T-helper 9 cell (primary cell): ENCODE results near the gene NKX2-2.

Experiments used
- DNase-seq: peaks from one replicate; pipeline ENCODE4 v3.0.0-alpha.2; 2020

Gene NKX2-2

DNA sequence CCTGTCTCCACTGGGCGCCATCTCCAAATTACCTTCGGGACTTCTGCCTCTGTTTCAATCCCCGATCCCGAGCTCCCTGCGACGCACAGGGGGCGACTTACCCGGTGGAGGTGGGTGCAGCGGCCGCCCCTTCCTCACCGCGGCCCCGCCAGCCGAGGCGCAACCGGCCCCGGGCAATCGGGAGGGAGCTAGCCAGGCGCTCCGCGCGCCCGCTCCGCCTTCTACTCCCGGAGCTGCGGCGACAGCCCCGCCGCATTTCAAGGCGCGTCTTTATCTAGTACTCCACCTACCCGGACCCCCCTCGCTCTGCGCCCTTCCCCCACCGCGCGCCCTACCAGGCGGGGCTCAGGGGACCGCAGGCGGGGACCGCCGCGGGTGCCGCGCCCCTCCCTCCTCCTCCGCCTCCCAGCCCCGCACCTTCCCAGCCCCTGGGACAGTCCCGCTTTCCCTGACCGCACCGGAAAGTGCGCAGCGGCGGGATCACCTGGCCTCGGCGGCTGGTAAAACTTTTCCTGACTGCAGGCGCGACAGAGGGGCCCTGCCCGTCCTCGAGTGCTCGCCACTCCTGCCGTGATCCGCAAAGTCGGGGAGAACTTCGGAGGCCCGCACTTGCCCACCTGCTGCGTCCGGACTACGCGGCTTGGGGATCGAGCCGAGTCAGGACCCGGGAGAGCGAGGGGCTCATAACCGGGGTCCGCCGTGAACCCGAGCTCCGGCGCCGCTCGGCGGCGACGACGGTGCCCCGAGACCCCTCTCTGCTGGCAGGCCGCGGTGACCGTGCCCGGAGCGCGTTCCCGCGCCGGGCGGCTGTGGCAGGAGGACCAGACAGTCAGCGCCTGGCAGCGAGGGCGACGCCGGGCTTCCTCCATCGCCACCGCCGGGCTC, 8.0 kb upstream of the NKX2-2 start:
- DNase-seq: no peak

- no peak for DNase-seq
These were observed 7.1 kb upstream of the NKX2-2 start for GRCh38 chr20:21520702-21521595.

DNA sequence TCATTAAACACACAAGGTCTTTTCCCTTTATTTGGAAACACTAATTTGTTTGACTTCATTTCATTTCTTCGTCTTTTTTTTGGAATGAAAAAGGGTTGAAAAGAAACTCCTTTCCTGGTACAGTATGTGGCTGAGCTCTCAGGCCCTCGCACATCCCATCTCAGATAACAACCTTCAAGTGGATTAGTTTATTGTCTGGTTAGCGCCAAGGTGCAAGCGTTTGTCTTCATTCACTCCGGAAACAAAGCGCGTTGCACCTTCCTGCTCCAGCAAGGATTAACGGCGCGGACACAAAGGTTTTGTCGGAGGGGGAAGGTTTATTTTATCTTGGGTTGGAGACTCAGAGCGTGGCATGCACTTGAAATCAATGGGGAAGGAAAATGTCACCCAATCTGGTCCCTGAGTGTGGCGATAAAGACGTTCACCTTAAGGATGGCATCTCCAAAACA, 5.3 kb upstream of the NKX2-2 start:
- DNase-seq: no peak

GRCh38 chr20:21518292-21518991, 4.6 kb upstream of the NKX2-2 start:
- DNase-seq: no peak

DNA sequence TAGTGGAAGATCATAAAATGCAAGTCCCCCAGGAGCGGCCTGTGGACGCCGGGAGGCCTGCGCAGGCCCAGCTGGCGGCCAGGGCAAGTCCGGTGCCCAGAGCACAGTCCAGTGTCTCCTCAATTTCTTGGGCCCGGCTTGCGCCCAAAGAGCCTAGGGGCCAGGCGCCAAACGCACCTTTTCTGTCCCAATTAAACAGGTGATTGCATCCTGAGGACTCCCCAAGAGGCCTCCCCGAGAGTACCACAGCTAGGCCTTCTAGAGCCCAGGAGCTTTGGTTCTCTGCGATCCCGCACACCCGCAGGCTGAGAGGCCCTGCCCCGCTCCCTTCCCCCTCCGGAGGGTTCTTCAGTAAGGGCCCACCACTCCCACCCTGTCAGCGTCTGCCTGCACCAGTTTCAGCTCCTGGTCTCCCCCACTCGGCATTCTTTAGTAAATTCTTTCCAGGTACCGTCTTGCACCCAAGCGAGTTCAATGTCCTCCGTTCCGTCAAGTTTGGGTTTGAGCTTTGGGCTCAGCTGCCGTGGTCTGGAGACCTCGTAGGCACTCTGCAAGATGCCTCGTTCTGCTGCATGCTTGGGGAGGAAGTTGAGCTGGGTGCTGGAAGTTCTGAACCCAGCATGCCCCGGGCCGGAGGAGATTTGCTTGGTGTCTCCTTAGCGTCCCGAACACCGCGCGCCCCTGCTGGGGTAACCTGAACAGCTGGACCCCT, 3.9 kb upstream of the NKX2-2 start:
- DNase-seq: no peak

DNA sequence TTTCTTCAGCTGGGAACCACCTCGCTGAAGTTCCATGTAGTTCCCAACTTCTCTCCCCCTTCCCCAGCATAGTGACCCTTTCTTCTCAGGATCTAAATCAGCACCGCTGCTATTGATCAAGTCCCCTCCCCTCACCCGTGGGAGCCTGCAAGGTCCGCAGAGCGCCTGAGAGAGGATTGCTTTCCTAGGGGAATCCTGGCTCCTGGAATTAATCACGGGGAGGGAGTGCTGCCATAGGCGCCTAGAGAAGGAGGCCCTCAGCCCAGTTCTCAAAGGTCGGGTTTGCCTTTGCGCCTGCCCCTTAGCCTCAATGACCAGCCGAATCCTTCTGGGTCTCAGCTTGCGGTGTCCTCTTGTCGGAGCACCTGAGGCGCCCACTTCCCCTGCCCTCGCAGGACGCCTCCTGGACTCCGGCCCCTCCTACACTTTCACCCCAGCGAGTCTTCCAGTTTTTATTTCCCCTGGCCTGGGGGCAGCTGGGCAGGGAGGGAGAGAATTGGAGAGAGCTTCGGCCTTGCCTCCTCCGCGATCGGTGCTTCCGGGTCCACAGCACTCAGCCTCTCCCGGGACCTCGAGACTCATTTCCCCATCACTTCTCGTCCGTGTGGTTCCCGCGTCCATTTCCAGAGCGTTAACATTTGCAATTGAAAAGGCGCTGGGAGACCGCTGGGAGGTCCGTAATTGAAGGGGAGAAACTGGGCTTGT, 3.1 kb upstream of the NKX2-2 start:
- DNase-seq: no peak

DNA sequence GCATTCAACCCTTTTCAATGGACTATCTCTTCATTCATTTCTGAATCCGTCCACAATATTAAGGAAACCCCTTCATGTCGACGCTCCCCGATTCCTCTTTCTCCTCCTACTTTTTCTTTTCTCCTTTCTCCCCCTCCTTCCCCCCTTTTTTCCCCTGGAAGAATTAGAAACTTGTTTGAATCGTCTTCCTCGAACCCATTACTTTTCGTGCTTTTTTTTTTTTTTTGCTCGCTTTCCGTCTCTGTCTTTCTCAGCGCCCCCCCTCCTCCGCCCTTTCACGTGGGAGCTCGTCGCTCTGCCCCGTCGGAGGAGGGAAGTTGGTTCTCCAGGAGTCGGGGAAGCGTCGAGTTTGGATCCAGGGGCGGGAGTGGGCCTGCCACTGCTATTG, 2.3 kb upstream of the NKX2-2 start:
- DNase-seq: no peak

- no peak for DNase-seq
These were observed 1.7 kb upstream of the NKX2-2 start for GRCh38 chr20:21515300-21516179.

- no peak for DNase-seq
These were observed 838 bp upstream of the NKX2-2 start for GRCh38 chr20:21514553-21515251.

DNA sequence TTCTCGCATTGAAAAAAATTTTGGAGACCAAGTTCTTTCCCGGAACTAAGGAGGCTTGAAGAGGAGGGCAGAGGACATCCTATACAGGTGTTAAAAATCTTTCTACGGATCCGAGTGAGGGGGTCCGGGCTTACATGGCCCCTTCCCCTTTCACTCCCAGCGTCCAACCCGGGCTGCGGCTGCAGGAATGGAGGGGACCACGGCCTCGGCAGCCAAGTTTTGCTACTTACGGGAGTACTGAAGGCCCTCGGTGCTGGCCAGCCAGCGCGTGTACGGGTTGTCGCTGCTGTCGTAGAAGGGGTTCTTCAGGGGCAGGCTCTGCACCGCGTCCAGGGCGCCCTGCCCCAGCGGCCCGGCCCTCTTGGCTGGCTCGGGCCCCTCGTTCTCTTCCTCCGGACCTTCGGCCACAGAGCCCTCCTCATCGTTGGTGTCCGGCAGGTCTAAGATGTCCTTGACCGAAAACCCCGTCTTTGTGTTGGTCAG, 642 bp downstream of the NKX2-2 start:
- DNase-seq: no peak

DNA sequence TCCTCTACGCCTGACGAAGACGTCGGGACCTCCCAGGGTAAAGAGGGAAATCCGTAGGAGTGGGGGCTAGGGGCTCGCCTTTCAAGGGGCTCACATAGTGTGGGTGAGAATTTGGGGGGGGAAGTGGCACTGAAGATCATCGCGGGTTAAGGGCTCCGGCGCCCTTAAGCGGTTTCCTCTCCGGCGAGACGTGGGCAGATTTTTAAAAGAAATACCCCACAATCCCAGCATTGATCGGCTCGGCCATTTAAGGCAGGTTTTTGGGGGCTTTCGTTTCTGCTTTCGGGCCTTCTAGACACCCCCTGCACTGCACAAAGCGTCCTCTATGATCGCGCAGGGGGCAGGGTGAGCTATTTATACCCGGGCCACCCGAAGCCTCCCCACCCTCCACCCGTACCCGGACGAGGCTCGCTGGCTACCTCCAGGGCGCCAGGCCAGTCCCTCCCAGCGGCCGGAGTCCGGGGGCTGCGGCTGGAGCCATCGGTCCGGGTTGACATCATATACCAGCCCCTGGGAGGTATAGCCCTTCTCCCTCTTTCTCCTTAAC, 1.2 kb downstream of the NKX2-2 start:
- no peak for DNase-seq

DNA sequence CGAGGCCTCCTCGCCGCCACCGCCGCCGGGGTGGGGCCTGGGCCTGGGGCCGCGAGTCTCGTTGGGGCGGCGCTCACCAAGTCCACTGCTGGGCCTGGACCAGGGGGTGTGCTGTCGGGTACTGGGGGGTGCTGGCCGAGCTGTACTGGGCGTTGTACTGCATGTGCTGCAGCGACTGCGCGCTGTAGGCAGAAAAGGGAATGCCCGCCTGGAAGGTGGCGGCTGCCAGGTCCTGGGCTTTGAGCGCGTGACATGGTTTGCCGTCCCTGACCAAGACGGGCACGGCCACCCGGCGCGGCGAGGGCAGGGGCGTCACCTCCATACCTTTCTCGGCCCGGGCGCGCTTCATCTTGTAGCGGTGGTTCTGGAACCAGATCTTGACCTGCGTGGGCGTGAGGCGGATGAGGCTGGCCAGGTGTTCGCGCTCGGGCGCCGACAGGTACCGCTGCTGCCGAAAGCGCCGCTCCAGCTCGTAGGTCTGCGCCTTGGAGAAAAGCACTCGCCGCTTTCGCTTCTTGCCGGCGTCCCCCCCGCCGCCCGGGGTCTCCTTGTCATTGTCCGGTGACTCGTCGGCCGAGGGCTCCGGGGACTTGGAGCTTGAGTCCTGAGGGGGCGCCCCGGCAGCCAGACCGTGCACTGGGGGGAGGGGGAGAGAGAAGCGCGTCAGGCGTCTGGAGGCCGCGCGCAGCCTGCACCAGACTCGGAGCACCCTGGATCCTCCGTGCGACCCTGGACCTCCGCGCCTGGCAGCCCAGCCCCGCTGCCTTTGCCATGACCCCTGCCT, 1.8 kb downstream of the NKX2-2 start:
- DNase-seq: no peak

- no peak for DNase-seq
These were observed 2.4 kb downstream of the NKX2-2 start for GRCh38 chr20:21511485-21511849.

DNA sequence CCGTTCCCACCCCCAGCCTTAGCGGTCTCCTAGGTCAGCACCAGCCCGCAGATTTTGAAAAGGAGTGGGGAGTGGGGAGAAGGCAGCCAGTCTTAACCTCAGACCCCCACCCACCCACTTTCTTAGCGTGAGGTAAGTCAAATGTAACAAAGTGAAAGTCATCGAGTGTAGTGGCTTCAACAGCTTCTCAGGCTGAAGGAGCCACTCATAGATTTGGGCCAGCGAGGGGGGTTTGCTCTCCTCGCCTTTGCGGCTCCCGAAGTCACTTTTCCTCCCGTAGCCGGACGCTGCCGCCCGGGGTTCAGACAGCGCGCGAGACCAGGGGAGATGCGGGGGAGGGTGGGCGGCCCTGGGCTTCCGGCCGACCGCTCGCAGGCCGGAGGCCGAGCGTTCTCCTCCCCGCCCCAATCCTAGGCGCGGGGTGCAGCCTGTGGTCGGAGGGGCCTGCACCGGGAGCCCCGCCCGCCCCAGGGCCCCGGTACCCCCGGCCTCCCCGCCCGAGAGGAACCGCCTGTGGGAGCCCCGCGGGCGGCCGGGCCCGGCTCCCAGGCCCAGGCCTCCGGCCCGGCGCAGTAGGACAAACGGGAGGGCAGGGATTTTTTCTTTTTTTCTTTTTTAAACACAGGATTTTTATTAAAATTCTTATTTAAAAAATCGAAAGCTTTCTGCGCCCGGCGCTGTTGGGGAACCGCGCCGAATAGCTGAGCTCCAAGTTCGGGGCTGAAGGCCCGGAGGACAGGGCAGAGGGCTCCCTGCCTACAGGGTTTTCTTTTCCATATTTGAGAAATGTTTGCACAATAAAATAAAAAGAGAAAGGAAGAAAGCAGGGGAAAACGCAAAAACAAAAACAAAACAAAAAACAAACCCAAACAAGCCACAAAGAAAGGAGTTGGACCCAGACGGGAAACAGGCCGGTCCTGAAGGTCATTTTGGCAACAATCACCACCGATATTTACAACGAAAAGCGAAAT, 3.2 kb downstream of the NKX2-2 start:
- no peak for DNase-seq

- no peak for DNase-seq
These were observed 4.1 kb downstream of the NKX2-2 start for GRCh38 chr20:21509597-21510371.

DNA sequence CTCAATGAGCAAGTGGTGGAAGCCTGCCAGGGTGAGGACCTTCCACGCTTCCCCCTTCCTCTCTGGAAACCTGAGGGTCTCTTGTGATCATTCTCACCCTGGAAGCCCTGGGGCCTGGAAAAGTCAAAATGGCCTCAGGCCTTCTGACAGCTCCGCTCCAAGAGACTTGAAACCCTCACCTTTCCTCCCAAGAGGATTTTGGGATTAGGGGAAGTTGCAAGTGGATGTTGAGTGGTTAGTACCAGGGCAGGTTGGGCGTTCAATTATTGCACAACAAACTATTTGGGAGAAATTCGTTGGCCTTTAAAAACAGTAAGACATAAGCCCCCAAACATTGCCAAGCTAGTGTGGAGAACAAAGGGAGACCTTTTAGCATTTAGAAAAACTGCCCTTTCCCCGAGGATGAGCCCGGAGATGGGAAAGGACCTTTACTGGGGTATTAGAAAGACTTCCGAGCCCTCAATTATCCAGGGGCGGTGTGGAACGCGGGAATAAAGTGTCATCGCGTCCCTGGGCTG, 4.7 kb downstream of the NKX2-2 start:
- no peak for DNase-seq
